Measurements from ENCODE around the gene RASSF5. TPM values are rescaled to one million over a fixed set of nuclear protein-coding genes. Genes with fewer than 3 reads are reported as not detected.

RASSF5 gene
- polyA plus RNA-seq, 1 of the 3 experiments (the other 2 are of a cell fraction), result 2.2 TPM

DNA sequence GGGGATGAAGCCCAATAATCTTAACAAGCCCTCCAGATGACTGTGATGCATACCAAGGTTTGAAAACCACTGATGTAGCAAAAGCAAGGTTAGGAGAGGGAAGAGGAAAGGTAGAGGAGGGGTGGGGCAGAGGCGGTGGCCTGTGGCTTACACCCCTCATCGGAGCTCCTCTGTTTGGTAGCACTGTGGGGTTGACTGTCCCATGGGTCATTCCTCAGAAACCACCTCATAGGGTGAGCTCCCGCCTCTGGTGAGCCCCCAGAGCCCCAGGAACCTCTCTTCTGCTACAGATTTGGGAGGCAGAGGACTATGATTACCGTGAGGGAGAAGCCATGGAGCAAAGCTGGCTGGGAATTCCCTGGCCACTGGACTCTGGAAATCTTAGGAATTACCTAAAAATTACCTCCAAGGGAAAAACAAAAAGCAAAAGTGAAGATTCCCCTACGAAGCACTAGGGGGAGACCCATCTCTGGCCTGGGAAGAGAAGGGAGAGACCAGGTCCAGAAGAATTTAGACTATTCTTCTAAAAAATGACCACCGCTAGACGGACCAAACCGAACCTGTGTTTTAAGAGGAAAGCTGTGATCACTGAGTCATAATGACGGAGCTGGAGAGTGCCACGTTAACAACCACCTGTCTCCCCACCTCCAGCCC lies 1.5 kb upstream of the RASSF5 start (continued):
- TF ChIP-seq, protein P1, sequence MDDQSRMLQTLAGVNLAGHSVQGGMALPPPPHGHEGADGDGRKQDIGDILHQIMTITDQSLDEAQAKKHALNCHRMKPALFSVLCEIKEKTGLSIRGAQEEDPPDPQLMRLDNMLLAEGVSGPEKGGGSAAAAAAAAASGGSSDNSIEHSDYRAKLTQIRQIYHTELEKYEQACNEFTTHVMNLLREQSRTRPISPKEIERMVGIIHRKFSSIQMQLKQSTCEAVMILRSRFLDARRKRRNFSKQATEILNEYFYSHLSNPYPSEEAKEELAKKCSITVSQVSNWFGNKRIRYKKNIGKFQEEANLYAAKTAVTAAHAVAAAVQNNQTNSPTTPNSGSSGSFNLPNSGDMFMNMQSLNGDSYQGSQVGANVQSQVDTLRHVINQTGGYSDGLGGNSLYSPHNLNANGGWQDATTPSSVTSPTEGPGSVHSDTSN (IDR thresholded peaks at IDR 0.05), result no peak
- TF ChIP-seq, protein P2, sequence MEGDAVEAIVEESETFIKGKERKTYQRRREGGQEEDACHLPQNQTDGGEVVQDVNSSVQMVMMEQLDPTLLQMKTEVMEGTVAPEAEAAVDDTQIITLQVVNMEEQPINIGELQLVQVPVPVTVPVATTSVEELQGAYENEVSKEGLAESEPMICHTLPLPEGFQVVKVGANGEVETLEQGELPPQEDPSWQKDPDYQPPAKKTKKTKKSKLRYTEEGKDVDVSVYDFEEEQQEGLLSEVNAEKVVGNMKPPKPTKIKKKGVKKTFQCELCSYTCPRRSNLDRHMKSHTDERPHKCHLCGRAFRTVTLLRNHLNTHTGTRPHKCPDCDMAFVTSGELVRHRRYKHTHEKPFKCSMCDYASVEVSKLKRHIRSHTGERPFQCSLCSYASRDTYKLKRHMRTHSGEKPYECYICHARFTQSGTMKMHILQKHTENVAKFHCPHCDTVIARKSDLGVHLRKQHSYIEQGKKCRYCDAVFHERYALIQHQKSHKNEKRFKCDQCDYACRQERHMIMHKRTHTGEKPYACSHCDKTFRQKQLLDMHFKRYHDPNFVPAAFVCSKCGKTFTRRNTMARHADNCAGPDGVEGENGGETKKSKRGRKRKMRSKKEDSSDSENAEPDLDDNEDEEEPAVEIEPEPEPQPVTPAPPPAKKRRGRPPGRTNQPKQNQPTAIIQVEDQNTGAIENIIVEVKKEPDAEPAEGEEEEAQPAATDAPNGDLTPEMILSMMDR (IDR thresholded peaks at IDR 0.05), result peak; percentile 61
- TF ChIP-seq FOSL2 (IDR thresholded peaks at IDR 0.05; ENCODE audit: borderline replicate concordance, low read depth), result no peak
- TF ChIP-seq GATA2 (CRISPR knock-in tag; IDR thresholded peaks at IDR 0.05), result no peak
- TF ChIP-seq RXRA (IDR thresholded peaks at IDR 0.05; ENCODE audit: borderline replicate concordance, low read depth), result no peak
- TF ChIP-seq NFIC (IDR thresholded peaks at IDR 0.05; ENCODE audit: borderline replicate concordance), result no peak
- TF ChIP-seq POLR2AphosphoS5 (IDR thresholded peaks at IDR 0.05; ENCODE audit: low read depth, low read length), result no peak
- no peak for TF ChIP-seq RFX5 (IDR thresholded peaks at IDR 0.05; ENCODE audit: low read length)
- TF ChIP-seq CHD2 (IDR thresholded peaks at IDR 0.05; ENCODE audit: low read length, partially characterized antibody), result no peak

DNA sequence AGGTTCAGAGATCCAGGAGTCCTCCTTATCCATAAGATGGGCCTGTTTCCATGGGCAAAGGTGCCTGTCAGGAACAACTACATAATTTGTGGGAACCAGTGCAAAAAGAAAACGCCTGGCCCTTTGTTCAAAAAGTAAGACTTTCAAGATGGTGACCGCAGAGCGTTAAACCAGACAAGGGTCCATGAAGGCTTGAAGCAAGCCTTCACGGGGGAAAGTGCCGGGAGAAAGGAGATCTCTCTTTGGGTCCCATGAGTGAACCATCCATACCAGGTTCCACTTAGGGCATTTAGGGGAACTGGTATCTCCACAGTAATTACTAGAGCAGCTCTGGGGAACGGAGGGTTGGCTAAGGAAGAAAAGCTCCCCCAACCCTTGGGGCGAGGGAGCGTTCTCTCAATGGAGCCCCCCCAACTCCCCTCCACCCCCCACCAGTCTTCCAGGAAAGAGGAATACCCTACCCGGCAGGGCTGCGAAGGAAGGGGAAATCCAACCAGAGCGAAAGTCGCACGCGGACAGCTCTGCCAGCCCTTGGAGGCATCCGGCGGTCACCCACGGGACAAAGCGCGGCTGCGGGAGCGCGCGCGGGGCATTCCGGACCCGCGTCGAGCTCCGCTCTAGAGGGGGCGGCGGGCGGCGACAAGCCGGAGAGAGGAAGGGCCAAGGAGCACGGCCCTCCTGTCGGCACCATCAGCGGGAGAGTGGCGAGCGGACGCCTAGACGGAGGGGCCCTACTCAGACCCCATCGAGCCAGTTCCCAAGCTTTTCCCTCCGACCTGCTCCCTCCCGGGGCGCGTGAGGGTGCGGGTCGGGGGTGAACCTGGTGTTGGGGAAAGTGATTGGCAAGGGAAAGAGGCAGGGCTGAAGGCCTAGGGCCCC lies 687 bp upstream of the RASSF5 start:
- Histone ChIP-seq H2AFZ (ENCODE audit: low read depth) (peak overlapping the region; percentile 72), H3K27me3 (ENCODE audit: insufficient read depth) (no peaks in the 10 kb centered on the region), H3K4me1 (ENCODE audit: control insufficient read depth in 1 of 2, insufficient read depth in 2 of 2, low read depth in 1 of 2, low read length in 1 of 2) (peaks cover 14 to 16% of the 10 kb centered on the region in 2 experiments; a peak in 2 of 4 replicates), H3K4me2 (peak overlapping the region; percentile 76), H3K36me3 (replicated peaks in 1 of 2; ENCODE audit: control insufficient read depth in 1 of 2, insufficient read depth in 2 of 2, low read length in 1 of 2) (no peaks in the 10 kb centered on the region), H3K4me3 (ENCODE audit: low read depth in 2 of 2, low read length in 1 of 2) (peak overlapping the region; percentile 64 to 65), H3K9me2 (no peaks in the 10 kb centered on the region), H3K27ac (ENCODE audit: low read depth in 2 of 2, low read length in 1 of 2) (no peak overlapping the region), H3K79me2 (ENCODE audit: insufficient read depth) (no peaks in the 10 kb centered on the region), H4K20me1 (ENCODE audit: insufficient read depth) (no peaks in the 10 kb centered on the region), H3F3A (replicated peaks; ENCODE audit: insufficient read depth) (peaks cover 22% of the 10 kb centered on the region), H3K9me3 (no peaks in the 10 kb centered on the region), H3K9ac (no peak overlapping the region)
- POLR2A ChIA-PET, result no interaction called here
- WGBS (ENCODE audit: low lambda C conversion rate), result 36% methylated on average over 28 of the region's 48 CpGs
- DNase-seq, result peak; percentile 53
- CTCF ChIA-PET, result interaction anchor here (0.7 to 4.6 kb wide), 18 partner anchors 10 to 127 kb away, joined by 3 to 30 read pairs (median 6); partner anchors contain the start of gene EIF2D
- TF ChIP-seq CHD2 (IDR thresholded peaks at IDR 0.05; ENCODE audit: low read length, partially characterized antibody), result no peak
- TF ChIP-seq, protein P3, sequence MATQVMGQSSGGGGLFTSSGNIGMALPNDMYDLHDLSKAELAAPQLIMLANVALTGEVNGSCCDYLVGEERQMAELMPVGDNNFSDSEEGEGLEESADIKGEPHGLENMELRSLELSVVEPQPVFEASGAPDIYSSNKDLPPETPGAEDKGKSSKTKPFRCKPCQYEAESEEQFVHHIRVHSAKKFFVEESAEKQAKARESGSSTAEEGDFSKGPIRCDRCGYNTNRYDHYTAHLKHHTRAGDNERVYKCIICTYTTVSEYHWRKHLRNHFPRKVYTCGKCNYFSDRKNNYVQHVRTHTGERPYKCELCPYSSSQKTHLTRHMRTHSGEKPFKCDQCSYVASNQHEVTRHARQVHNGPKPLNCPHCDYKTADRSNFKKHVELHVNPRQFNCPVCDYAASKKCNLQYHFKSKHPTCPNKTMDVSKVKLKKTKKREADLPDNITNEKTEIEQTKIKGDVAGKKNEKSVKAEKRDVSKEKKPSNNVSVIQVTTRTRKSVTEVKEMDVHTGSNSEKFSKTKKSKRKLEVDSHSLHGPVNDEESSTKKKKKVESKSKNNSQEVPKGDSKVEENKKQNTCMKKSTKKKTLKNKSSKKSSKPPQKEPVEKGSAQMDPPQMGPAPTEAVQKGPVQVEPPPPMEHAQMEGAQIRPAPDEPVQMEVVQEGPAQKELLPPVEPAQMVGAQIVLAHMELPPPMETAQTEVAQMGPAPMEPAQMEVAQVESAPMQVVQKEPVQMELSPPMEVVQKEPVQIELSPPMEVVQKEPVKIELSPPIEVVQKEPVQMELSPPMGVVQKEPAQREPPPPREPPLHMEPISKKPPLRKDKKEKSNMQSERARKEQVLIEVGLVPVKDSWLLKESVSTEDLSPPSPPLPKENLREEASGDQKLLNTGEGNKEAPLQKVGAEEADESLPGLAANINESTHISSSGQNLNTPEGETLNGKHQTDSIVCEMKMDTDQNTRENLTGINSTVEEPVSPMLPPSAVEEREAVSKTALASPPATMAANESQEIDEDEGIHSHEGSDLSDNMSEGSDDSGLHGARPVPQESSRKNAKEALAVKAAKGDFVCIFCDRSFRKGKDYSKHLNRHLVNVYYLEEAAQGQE (IDR thresholded peaks at IDR 0.05; ENCODE audit: low read depth, low read length), result no peak
- TF ChIP-seq GATA2 (CRISPR knock-in tag; IDR thresholded peaks at IDR 0.05), result no peak
- no peak for TF ChIP-seq NFIC (IDR thresholded peaks at IDR 0.05; ENCODE audit: borderline replicate concordance)
- no peak for TF ChIP-seq FOXJ3 (CRISPR knock-in tag; IDR thresholded peaks at IDR 0.05)
- TF ChIP-seq YY1 (IDR thresholded peaks at IDR 0.05; ENCODE audit: low read depth), result no peak
- TF ChIP-seq FOSL2 (IDR thresholded peaks at IDR 0.05; ENCODE audit: borderline replicate concordance, low read depth), result no peak
- TF ChIP-seq SMC3 (IDR thresholded peaks at IDR 0.05; ENCODE audit: low read depth, low read length), result no peak
- no peak for TF ChIP-seq EP300 (IDR thresholded peaks at IDR 0.05; ENCODE audit: borderline replicate concordance in 1 of 2, low read depth in 1 of 2, low read length in 1 of 2)
- TF ChIP-seq, protein P4, sequence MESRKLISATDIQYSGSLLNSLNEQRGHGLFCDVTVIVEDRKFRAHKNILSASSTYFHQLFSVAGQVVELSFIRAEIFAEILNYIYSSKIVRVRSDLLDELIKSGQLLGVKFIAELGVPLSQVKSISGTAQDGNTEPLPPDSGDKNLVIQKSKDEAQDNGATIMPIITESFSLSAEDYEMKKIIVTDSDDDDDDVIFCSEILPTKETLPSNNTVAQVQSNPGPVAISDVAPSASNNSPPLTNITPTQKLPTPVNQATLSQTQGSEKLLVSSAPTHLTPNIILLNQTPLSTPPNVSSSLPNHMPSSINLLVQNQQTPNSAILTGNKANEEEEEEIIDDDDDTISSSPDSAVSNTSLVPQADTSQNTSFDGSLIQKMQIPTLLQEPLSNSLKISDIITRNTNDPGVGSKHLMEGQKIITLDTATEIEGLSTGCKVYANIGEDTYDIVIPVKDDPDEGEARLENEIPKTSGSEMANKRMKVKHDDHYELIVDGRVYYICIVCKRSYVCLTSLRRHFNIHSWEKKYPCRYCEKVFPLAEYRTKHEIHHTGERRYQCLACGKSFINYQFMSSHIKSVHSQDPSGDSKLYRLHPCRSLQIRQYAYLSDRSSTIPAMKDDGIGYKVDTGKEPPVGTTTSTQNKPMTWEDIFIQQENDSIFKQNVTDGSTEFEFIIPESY (IDR thresholded peaks at IDR 0.05; ENCODE audit: borderline replicate concordance, low read depth), result no peak
- TF ChIP-seq TEAD4 (IDR thresholded peaks at IDR 0.05; ENCODE audit: borderline replicate concordance, insufficient read depth), result no peak
- TF ChIP-seq, protein P5, sequence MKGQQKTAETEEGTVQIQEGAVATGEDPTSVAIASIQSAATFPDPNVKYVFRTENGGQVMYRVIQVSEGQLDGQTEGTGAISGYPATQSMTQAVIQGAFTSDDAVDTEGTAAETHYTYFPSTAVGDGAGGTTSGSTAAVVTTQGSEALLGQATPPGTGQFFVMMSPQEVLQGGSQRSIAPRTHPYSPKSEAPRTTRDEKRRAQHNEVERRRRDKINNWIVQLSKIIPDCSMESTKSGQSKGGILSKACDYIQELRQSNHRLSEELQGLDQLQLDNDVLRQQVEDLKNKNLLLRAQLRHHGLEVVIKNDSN (IDR thresholded peaks at IDR 0.05; ENCODE audit: borderline replicate concordance, low read depth), result no peak
- no peak for TF ChIP-seq TAF1 (IDR thresholded peaks at IDR 0.05; ENCODE audit: borderline replicate concordance, low read depth, low read length)
- TF ChIP-seq ELF1 (IDR thresholded peaks at IDR 0.05), result no peak
